Mesendoderm (in vitro differentiated cells): ENCODE measurements around the gene IL1RL1.

ENCODE experiments used
- DNase-seq: peaks from one replicate; pipeline ENCODE4 v3.0.0; 2013
- H2AK5ac ChIP-seq: 2 replicates; pipeline ENCODE4 v1.6.1; 2013; ENCODE audit warnings: low read length, inconsistent platforms
- H2BK120ac ChIP-seq: 2 replicates; pipeline ENCODE4 v1.6.1; 2013; ENCODE audit warnings: low read depth, mild to moderate bottlenecking, low read length, moderate library complexity, mixed read lengths
- H2BK15ac ChIP-seq: replicated peaks from 2 replicates; pipeline ENCODE4 v1.6.1; 2013; ENCODE audit warnings: low read depth, mild to moderate bottlenecking, moderate library complexity
- H2BK5ac ChIP-seq: 2 replicates; pipeline ENCODE4 v1.6.1; 2013; ENCODE audit warnings: low read length, inconsistent platforms
- H3K18ac ChIP-seq: 2 replicates; pipeline ENCODE4 v1.6.1; 2013; ENCODE audit warnings: mild to moderate bottlenecking, low read length, mixed read lengths
- H3K23ac ChIP-seq: one replicate; pipeline ENCODE4 v1.6.1; 2013; ENCODE audit warnings: low read length
- H3K27ac ChIP-seq: 2 replicates; pipeline ENCODE4 v1.5.1; 2013; ENCODE audit warnings: low read depth, mild to moderate bottlenecking, inconsistent platforms, low read length, moderate library complexity
- H3K27me3 ChIP-seq: 2 replicates; pipeline ENCODE4 v1.6.1; 2013; ENCODE audit warnings: low read length, control low read depth, mild to moderate bottlenecking, inconsistent platforms; ENCODE audit not compliant: insufficient read depth, poor library complexity
- H3K36me3 ChIP-seq: 2 replicates; pipeline ENCODE4 v1.6.1; 2013; ENCODE audit warnings: low read length, inconsistent platforms; ENCODE audit not compliant: control insufficient read depth, insufficient read depth
- H3K4ac ChIP-seq: one replicate; pipeline ENCODE4 v1.6.1; 2013; ENCODE audit warnings: low read depth, mild to moderate bottlenecking, low read length, moderate library complexity
- H3K4me1 ChIP-seq: 2 replicates; pipeline ENCODE4 v1.6.1; 2013; ENCODE audit warnings: low read depth, low read length, inconsistent platforms; ENCODE audit not compliant: control insufficient read depth
- H3K4me2 ChIP-seq: 2 replicates; pipeline ENCODE4 v1.6.1; 2013; ENCODE audit warnings: low read length
- H3K4me3 ChIP-seq: 2 replicates; pipeline ENCODE4 v1.5.1; 2013; ENCODE audit warnings: mild to moderate bottlenecking, low read length
- H3K56ac ChIP-seq: one replicate; pipeline ENCODE4 v1.6.1; 2013; ENCODE audit warnings: low read length
- H3K79me1 ChIP-seq: 2 replicates; pipeline ENCODE4 v1.6.1; 2013; ENCODE audit warnings: low read length, inconsistent platforms
- H3K79me2 ChIP-seq: 2 replicates; pipeline ENCODE4 v1.6.1; 2013; ENCODE audit warnings: mild to moderate bottlenecking, low read length; ENCODE audit not compliant: control insufficient read depth, insufficient read depth
- H3K9ac ChIP-seq: 2 replicates; pipeline ENCODE4 v1.6.1; 2013; ENCODE audit warnings: low read length, inconsistent platforms
- H4K5ac ChIP-seq: one replicate; pipeline ENCODE4 v1.6.1; 2013; ENCODE audit warnings: low read length
- H4K8ac ChIP-seq: one replicate; pipeline ENCODE4 v1.6.1; 2013; ENCODE audit warnings: low read depth, mild to moderate bottlenecking, control low read depth, low read length, moderate library complexity
- WGBS: extraction: QIAGEN DNeasy Blood & Tissue Kit; methylation state at CpG from one replicate; pipeline ENCODE4 v1.1.7; 2013; ENCODE audit warnings: low lambda C conversion rate, missing lambda C conversion rate; ENCODE audit not compliant: insufficient coverage; ENCODE audit errors: extremely low coverage; 5-methylcytosine and 5-hydroxymethylcytosine counted together

IL1RL1 gene

GRCh38 chr2:102391565-102391964, 80.2 kb downstream of the IL1RL1 start:
- Histone ChIP-seq H3K79me1 (no peaks in the 10 kb centered on the region), H2BK120ac (no peak overlapping the region), H3K27me3 (no peaks in the 10 kb centered on the region), H3K4me3 (no peak overlapping the region), H3K56ac (no peak overlapping the region), H4K8ac (no peak overlapping the region), H3K4ac (no peak overlapping the region), H3K4me1 (no peaks in the 10 kb centered on the region), H3K36me3 (no peaks in the 10 kb centered on the region), H3K79me2 (no peaks in the 10 kb centered on the region), H2AK5ac (no peak overlapping the region), H3K18ac (no peak overlapping the region), H2BK15ac (no peak overlapping the region), H3K23ac (no peak overlapping the region), H3K9ac (no peak overlapping the region), H4K5ac (no peak overlapping the region), H2BK5ac (no peak overlapping the region), H3K27ac (no peak overlapping the region), H3K4me2 (no peak overlapping the region)
- DNase-seq = no peak
- no CpG with 5 or more reads among the region's 2 CpGs for WGBS

GRCh38 chr2:102392096-102392495, 80.7 kb downstream of the IL1RL1 start:
- no peak overlapping the region for H3K18ac ChIP-seq
- H3K4me3 ChIP-seq = no peak overlapping the region
- no peaks in the 10 kb centered on the region for H3K79me2 ChIP-seq
- no peak overlapping the region for H3K9ac ChIP-seq
- no CpG with 5 or more reads among the region's 3 CpGs for WGBS
- no peak overlapping the region for H3K4ac ChIP-seq
- no peak overlapping the region for H2BK120ac ChIP-seq
- no peak overlapping the region for H4K8ac ChIP-seq
- no peak overlapping the region for H2BK5ac ChIP-seq
- H2BK15ac ChIP-seq = no peak overlapping the region
- H3K4me2 ChIP-seq = no peak overlapping the region
- H4K5ac ChIP-seq = no peak overlapping the region
- no peaks in the 10 kb centered on the region for H3K27me3 ChIP-seq
- no peak overlapping the region for H3K56ac ChIP-seq
- DNase-seq = no peak
- H3K23ac ChIP-seq = no peak overlapping the region
- no peaks in the 10 kb centered on the region for H3K79me1 ChIP-seq
- H3K36me3 ChIP-seq = no peaks in the 10 kb centered on the region
- H2AK5ac ChIP-seq = no peak overlapping the region
- H3K27ac ChIP-seq = no peak overlapping the region
- H3K4me1 ChIP-seq = no peaks in the 10 kb centered on the region

GRCh38 chr2:102392942-102393341, 81.6 kb downstream of the IL1RL1 start:
- no peak for DNase-seq
- H4K5ac ChIP-seq = no peak overlapping the region
- H3K4ac ChIP-seq = no peak overlapping the region
- no peaks in the 10 kb centered on the region for H3K4me1 ChIP-seq
- no peak overlapping the region for H3K23ac ChIP-seq
- H3K27me3 ChIP-seq = no peaks in the 10 kb centered on the region
- H3K27ac ChIP-seq = no peak overlapping the region
- no CpG with 5 or more reads among the region's 1 CpG for WGBS
- no peak overlapping the region for H3K56ac ChIP-seq
- H3K79me1 ChIP-seq = no peaks in the 10 kb centered on the region
- H3K18ac ChIP-seq = no peak overlapping the region
- no peaks in the 10 kb centered on the region for H3K36me3 ChIP-seq
- H3K9ac ChIP-seq = no peak overlapping the region
- H3K4me3 ChIP-seq = no peak overlapping the region
- no peak overlapping the region for H2BK120ac ChIP-seq
- H2BK15ac ChIP-seq = no peak overlapping the region
- H4K8ac ChIP-seq = no peak overlapping the region
- no peak overlapping the region for H3K4me2 ChIP-seq
- H3K79me2 ChIP-seq = no peaks in the 10 kb centered on the region
- H2AK5ac ChIP-seq = no peak overlapping the region
- no peak overlapping the region for H2BK5ac ChIP-seq

GRCh38 chr2:102396012-102396411, 84.6 kb downstream of the IL1RL1 start:
- Histone ChIP-seq H3K36me3 (no peaks in the 10 kb centered on the region), H2BK120ac (no peak overlapping the region), H3K4me1 (no peaks in the 10 kb centered on the region), H3K79me1 (no peaks in the 10 kb centered on the region), H2AK5ac (no peak overlapping the region), H3K4me3 (no peak overlapping the region), H3K4me2 (no peak overlapping the region), H4K5ac (no peak overlapping the region), H4K8ac (no peak overlapping the region), H3K4ac (no peak overlapping the region), H2BK5ac (no peak overlapping the region), H3K79me2 (no peaks in the 10 kb centered on the region), H3K9ac (no peak overlapping the region), H3K56ac (no peak overlapping the region), H3K18ac (no peak overlapping the region), H3K23ac (no peak overlapping the region), H2BK15ac (no peak overlapping the region), H3K27ac (no peak overlapping the region), H3K27me3 (no peaks in the 10 kb centered on the region)
- no peak for DNase-seq
- 100% methylated on average over 1 of the region's 2 CpGs for WGBS

- H3K79me1 ChIP-seq = no peaks in the 10 kb centered on the region
- H3K23ac ChIP-seq = no peak overlapping the region
- no peak overlapping the region for H2AK5ac ChIP-seq
- no peak overlapping the region for H3K18ac ChIP-seq
- H3K56ac ChIP-seq = no peak overlapping the region
- no peak overlapping the region for H3K9ac ChIP-seq
- no peak overlapping the region for H4K5ac ChIP-seq
- no peak for DNase-seq
- WGBS = no CpG with 5 or more reads among the region's 6 CpGs
- no peaks in the 10 kb centered on the region for H3K36me3 ChIP-seq
- no peak overlapping the region for H2BK15ac ChIP-seq
- no peak overlapping the region for H3K4me2 ChIP-seq
- no peak overlapping the region for H2BK5ac ChIP-seq
- H3K4me3 ChIP-seq = no peak overlapping the region
- H3K27me3 ChIP-seq = no peaks in the 10 kb centered on the region
- H2BK120ac ChIP-seq = no peak overlapping the region
- no peaks in the 10 kb centered on the region for H3K4me1 ChIP-seq
- no peaks in the 10 kb centered on the region for H3K79me2 ChIP-seq
- H4K8ac ChIP-seq = no peak overlapping the region
- H3K27ac ChIP-seq = no peak overlapping the region
- no peak overlapping the region for H3K4ac ChIP-seq
Measured at GRCh38 chr2:102397209-102397608, 85.8 kb downstream of the IL1RL1 start.

GRCh38 chr2:102399499-102400141, 88.3 kb downstream of the IL1RL1 start:
- Histone ChIP-seq H3K4me3 (no peak overlapping the region), H2BK120ac (no peak overlapping the region), H3K56ac (no peak overlapping the region), H3K18ac (no peak overlapping the region), H3K23ac (no peak overlapping the region), H3K79me2 (no peaks in the 10 kb centered on the region), H3K4me1 (no peaks in the 10 kb centered on the region), H4K5ac (no peak overlapping the region), H3K9ac (no peak overlapping the region), H3K36me3 (no peaks in the 10 kb centered on the region), H3K4me2 (no peak overlapping the region), H2AK5ac (no peak overlapping the region), H4K8ac (no peak overlapping the region), H2BK15ac (no peak overlapping the region), H3K4ac (no peak overlapping the region), H3K27me3 (no peaks in the 10 kb centered on the region), H2BK5ac (no peak overlapping the region), H3K79me1 (no peaks in the 10 kb centered on the region), H3K27ac (no peak overlapping the region)
- WGBS = no CpG with 5 or more reads among the region's 7 CpGs
- no peak for DNase-seq
